Gastroesophageal sphincter (tissue), 3 donors: ENCODE results near the gene STON1.

Source experiments
- CTCF ChIP-seq, 4 experiments: fragments of 200-600 bp in 2 of 4; fragments of 450-650 bp in 2 of 4; sonication (generic) in 1 of 4; IDR thresholded peaks; one replicate each; pipeline ENCODE4 v1.5.1; 2017 to 2019; ENCODE audit warnings: antibody characterized with exemption in 4 of 4, mild to moderate bottlenecking in 2 of 4, moderate library complexity in 2 of 4
- POLR2A ChIP-seq, 2 donors: fragments of 450-650 bp; IDR thresholded peaks; one replicate each; pipeline ENCODE4 v1.6.1; 2017; ENCODE audit warnings: antibody characterized with exemption in 2 of 2, mild to moderate bottlenecking in 2 of 2, moderate library complexity in 1 of 2

GRCh38 chr2:48587961-48588360, 58.0 kb downstream of the STON1 start:
- TF ChIP-seq CTCF (IDR thresholded peaks at IDR 0.05) (no peak), POLR2A (IDR thresholded peaks at IDR 0.05) (no peak)
